T-cell (primary cell): ENCODE measurements around the gene ASPDH. TPM values are rescaled to one million over a fixed set of nuclear protein-coding genes. Genes with fewer than 3 reads are reported as not detected.

ENCODE experiments used
- ATAC-seq, 4 experiments: fragments of 200-7000 bp in 3 of 4; fragments of 150-1000 bp in 1 of 4; cut with Tn5 transposase; replicated peaks in 1 of 4; 1 replicate in 3 of 4; 2 replicates in 1 of 4; pipeline ENCODE4 v1.10.0; 2021; ENCODE audit warnings: moderate library complexity in 3 of 4, mild to moderate bottlenecking in 2 of 4, moderate number of reproducible peaks in 1 of 4
- CTCF ChIA-PET, 2 donors: fragments of 300-600 bp; sonication (Branson Sonifier 250); formaldehyde crosslinking; loops; one replicate each; lab custom pipeline; 2022; ENCODE audit warnings: antibody characterized with exemption in 2 of 2; lab: Charles Lee
- POLR2A ChIA-PET, 2 donors: fragments of 300-600 bp; sonication (Branson Sonifier 250); formaldehyde crosslinking; loops; one replicate each; lab custom pipeline; 2022; ENCODE audit warnings: antibody characterized with exemption in 2 of 2; lab: Charles Lee
- DNase-seq, 35 experiments: peaks; one replicate each; pipeline versions ENCODE4 v3.0.0 to v3.0.0-alpha.2; 2013 to 2023
- H3K27ac ChIP-seq: one replicate; pipeline ENCODE4 v1.5.1; 2013; ENCODE audit warnings: low read length
- H3K27me3 ChIP-seq, 2 experiments: replicated peaks in 1 of 2; 1 replicate in 1 of 2; 2 replicates in 1 of 2; pipeline versions ENCODE4 v1.6.1 to v1.7.0; 2013; ENCODE audit warnings: low read length in 1 of 2, mixed read lengths in 1 of 2; ENCODE audit not compliant: control insufficient read depth in 2 of 2, insufficient read depth in 2 of 2; ENCODE audit errors: extremely low read depth in 1 of 2
- H3K36me3 ChIP-seq, 2 donors: 1 replicate in 1 of 2; 2 replicates in 1 of 2; pipeline versions ENCODE4 v1.6.1 to v1.7.0; 2013; ENCODE audit warnings: low read length in 1 of 2; ENCODE audit not compliant: control insufficient read depth in 2 of 2, insufficient read depth in 1 of 2; ENCODE audit errors: extremely low read depth in 1 of 2
- H3K4me1 ChIP-seq, 2 experiments: 1 replicate in 1 of 2; 2 replicates in 1 of 2; pipeline versions ENCODE4 v1.6.1 to v1.7.0; 2013; ENCODE audit warnings: low read length in 2 of 2, mixed read lengths in 1 of 2; ENCODE audit not compliant: insufficient read depth in 2 of 2, control insufficient read depth in 1 of 2; ENCODE audit errors: extremely low read depth in 1 of 2
- H3K4me3 ChIP-seq, 2 donors: 1 replicate in 1 of 2; 2 replicates in 1 of 2; pipeline versions ENCODE4 v1.5.1 to v1.7.0; 2013; ENCODE audit warnings: mild to moderate bottlenecking in 2 of 2, low read length in 1 of 2, moderate library complexity in 1 of 2; ENCODE audit not compliant: control insufficient read depth in 1 of 2; ENCODE audit errors: extremely low read depth in 1 of 2
- H3K9me3 ChIP-seq: 2 replicates; pipeline ENCODE4 v1.7.0; 2013
- H3K27ac Mint-ChIP-seq, 2 donors: one replicate each; pipeline ENCODE4 v1.8.0; 2020 to 2021; ENCODE audit warnings: mild to moderate bottlenecking in 2 of 2, mixed read lengths in 2 of 2
- H3K27me3 Mint-ChIP-seq, 2 donors: one replicate each; pipeline ENCODE4 v1.8.0; 2021 to 2022; ENCODE audit warnings: mixed read lengths in 2 of 2
- H3K36me3 Mint-ChIP-seq: one replicate; pipeline ENCODE4 v1.8.0; 2021; ENCODE audit warnings: mixed read lengths
- H3K4me1 Mint-ChIP-seq, 3 donors: one replicate each; pipeline ENCODE4 v1.8.0; 2020 to 2022; ENCODE audit warnings: mixed read lengths in 3 of 3, mild to moderate bottlenecking in 1 of 3
- H3K4me3 Mint-ChIP-seq, 3 donors: one replicate each; pipeline ENCODE4 v1.8.0; 2020 to 2022; ENCODE audit warnings: mild to moderate bottlenecking in 3 of 3, mixed read lengths in 3 of 3, moderate library complexity in 3 of 3
- H3K9me3 Mint-ChIP-seq, 3 donors: one replicate each; pipeline ENCODE4 v1.8.0; 2020 to 2022; ENCODE audit warnings: mixed read lengths in 3 of 3
- WGBS: methylation state at CpG from one replicate; pipeline ENCODE4 v1.1.5; 2013; ENCODE audit warnings: missing lambda C conversion rate; ENCODE audit not compliant: insufficient coverage; 5-methylcytosine and 5-hydroxymethylcytosine counted together
- total RNA-seq, 35 experiments: library from RNA in 6 of 35; stranded (reverse) in 6 of 35; fragments of 120-200 nt in 1 of 35; gene quantifications; one replicate each; pipeline versions ENCODE4 v1.2.1 to v1.2.4 and lab custom pipeline; 2013 to 2026

Gene ASPDH
- total RNA-seq, 5 donors from 2014 or later (not counting 1 experiment from before 2014, with no cell fraction given): not detected

DNA sequence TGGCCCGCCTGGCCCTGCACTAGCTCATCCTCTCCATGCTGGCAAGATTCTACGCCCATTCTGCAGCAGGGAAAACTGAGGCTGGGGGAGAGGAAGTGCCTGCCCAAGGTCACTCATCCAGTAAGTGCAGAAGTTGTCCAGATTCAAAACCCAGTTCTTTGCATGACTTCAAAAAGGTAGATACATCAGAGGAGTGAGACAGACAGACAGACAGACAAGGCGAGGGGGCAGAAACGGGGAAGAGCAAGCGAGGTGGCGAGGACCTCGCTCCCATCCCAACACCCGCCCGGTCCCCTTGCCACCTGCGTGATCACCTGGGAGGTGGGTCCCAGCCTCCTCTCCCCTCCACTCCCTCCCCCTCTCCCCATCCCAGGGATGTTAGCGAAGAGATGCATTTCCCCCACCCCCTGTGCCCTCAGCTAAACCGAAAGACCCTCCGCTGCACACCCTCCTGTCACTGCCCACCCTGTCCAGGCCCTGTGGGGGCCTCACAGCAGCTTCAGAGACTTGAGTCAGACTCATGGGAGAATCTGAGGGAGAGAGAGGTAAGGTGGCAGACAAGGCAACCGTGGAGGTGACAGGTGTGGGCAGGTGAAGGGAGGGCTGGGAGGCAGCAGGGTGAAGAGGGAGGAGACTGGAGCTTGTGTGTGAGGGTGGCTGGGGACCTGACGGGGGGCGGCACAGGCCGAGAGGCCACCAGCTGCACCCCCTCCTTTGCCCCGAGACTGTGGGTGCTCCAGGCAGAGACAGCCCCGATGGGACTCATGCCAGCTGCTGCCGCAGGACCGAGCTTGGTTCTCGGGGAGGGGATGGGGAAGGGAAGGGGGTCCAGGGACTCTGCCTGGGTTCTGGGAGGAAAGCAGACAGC, 35.6 kb upstream of the ASPDH start:
- peaks cover 0 to 59% of the 10 kb centered on the region in 2 experiments for H3K27me3 ChIP-seq
- H3K4me1 ChIP-seq: no peaks in the 10 kb centered on the region
- no peaks in the 10 kb centered on the region for H3K9me3 ChIP-seq
- ATAC-seq (no peak), DNase-seq (no peak)
- no peak overlapping the region for H3K27ac ChIP-seq
- H3K36me3 Mint-ChIP-seq: no peaks in the 10 kb centered on the region
- 74% methylated on average over 16 of the region's 22 CpGs for WGBS
- CTCF ChIA-PET: interaction anchor here in 1 of 2 donors (0.6 kb wide), 1 partner anchor 234 kb away, joined by 3 read pairs; no protein-coding TSS in a partner anchor
- no peaks in the 10 kb centered on the region for H3K9me3 Mint-ChIP-seq
- POLR2A ChIA-PET: interaction anchor here in 1 of 2 donors (0.5 kb wide), 1 partner anchor 38 kb away, joined by 4 read pairs; the partner anchor contains the start of gene JOSD2
- peaks cover 34 to 43% of the 10 kb centered on the region in 2 donors for H3K27me3 Mint-ChIP-seq
- H3K4me3 ChIP-seq: no peak overlapping the region
- H3K27ac Mint-ChIP-seq: no peak overlapping the region
- H3K4me1 Mint-ChIP-seq: peaks cover 0 to 10% (median 4%) of the 10 kb centered on the region in 3 donors
- H3K36me3 ChIP-seq: no peaks in the 10 kb centered on the region
- H3K4me3 Mint-ChIP-seq: no peak overlapping the region

DNA sequence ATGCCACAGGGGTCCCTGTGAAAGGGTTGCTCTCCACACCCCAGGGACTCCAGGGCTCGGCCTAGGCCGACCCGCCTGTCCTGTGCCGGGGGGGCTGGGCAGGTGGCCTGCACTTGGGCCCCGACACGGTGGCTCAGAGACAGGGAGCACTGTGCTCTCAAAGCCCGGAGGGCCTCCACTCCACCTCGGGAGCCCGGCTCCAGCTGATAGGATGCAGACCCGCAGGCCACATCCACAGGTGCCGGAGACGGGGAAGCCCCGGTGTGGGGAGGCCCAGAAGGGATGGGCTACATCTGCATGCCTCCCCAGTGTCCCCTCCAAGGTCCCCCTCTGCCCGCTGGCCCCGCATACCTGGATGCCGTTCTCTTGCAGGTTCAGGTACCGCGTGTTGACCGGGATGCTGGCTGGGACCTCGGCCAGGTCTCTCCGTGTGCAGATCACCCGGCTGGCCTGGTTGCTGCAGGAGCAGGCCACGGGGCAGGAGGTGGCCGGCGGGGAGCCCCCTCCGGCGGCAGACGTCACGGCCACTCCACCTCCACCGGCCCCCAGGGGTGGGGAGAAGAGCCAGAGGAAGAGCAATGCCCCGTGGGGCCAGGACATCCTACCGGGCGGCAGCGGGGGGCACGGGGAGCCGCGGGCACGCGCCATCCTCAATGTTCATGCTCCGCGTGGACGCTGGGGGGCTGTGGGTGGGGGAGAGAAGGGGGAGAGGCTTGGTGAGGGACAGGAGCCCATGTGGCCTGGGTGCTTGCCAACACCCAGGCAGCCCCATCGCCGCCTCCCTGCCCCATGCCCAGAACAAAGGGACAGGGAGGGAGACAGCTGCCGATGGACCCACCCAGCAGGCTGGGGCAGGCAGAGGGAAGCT, 34.7 kb upstream of the ASPDH start:
- Histone ChIP-seq H3K27me3 (peaks cover 0 to 53% of the 10 kb centered on the region in 2 experiments), H3K4me3 (no peak overlapping the region), H3K4me1 (no peaks in the 10 kb centered on the region), H3K9me3 (no peaks in the 10 kb centered on the region), H3K27ac (no peak overlapping the region), H3K36me3 (no peaks in the 10 kb centered on the region)
- Mint-ChIP-seq H3K4me3 (no peak overlapping the region), H3K9me3 (no peaks in the 10 kb centered on the region), H3K4me1 (peaks cover 0 to 10% (median 4%) of the 10 kb centered on the region in 3 donors), H3K27me3 (peaks cover 28 to 35% of the 10 kb centered on the region in 2 donors), H3K27ac (no peak overlapping the region), H3K36me3 (no peaks in the 10 kb centered on the region)
- ATAC-seq (no peak), DNase-seq (no peak)
- WGBS: 89% methylated on average over 30 of the region's 45 CpGs
- POLR2A ChIA-PET: no interaction called here
- CTCF ChIA-PET: interaction anchor here in 1 of 2 donors (0.6 kb wide), 1 partner anchor 235 kb away, joined by 3 read pairs; no protein-coding TSS in a partner anchor

DNA sequence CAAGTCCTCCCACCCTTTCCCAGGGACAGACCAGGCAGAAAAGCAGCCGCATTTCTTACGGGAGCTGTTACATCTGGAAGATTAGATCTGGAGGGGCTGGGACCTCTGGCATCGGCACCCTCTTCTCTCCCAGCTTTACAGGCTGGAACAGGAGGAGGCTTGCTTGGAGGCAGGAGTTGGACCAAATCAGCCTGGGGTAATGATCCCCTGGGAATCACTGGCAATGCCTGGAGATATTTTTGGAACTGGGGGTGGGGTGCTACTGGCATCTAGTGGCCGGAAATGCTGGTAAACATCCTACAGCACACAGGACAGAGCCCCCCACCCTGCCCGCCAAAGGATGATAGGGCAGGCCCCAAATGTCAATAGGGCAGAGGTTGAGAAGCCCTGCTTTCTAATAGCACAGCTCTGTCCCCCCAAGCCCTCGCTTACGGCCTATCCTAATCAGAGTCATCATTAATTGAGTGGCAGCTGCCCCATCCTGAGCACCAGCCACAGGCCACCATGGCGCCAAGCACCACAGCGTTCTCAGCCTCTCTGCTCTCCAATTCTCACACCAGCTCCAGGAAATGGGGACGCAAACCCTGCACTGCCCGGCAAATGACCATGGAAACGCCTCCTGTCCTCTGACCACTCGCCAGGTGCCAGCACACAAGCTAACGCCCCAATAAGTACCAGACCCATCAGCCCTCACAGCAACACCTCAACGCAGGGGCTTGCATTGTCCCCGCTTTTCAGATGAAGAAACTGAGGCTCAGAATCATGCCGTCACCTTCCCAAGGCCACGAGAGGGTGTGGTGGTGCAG, 33.9 kb upstream of the ASPDH start:
- DNase-seq: no peak
- Mint-ChIP-seq H3K4me3 (no peak overlapping the region), H3K27ac (no peak overlapping the region), H3K9me3 (no peaks in the 10 kb centered on the region), H3K27me3 (peaks cover 19 to 26% of the 10 kb centered on the region in 2 donors), H3K36me3 (no peaks in the 10 kb centered on the region), H3K4me1 (peaks cover 0 to 6% (median 4%) of the 10 kb centered on the region in 3 donors)
- H3K27me3 ChIP-seq: peaks cover 0 to 47% of the 10 kb centered on the region in 2 experiments
- H3K36me3 ChIP-seq: no peaks in the 10 kb centered on the region
- ATAC-seq: no peak
- no peak overlapping the region for H3K27ac ChIP-seq
- no peak overlapping the region for H3K4me3 ChIP-seq
- WGBS: 72% methylated on average over 13 of the region's 18 CpGs
- no peaks in the 10 kb centered on the region for H3K4me1 ChIP-seq
- ChIA-PET POLR2A (no interaction called here), CTCF (no interaction called here)
- H3K9me3 ChIP-seq: no peaks in the 10 kb centered on the region

DNA sequence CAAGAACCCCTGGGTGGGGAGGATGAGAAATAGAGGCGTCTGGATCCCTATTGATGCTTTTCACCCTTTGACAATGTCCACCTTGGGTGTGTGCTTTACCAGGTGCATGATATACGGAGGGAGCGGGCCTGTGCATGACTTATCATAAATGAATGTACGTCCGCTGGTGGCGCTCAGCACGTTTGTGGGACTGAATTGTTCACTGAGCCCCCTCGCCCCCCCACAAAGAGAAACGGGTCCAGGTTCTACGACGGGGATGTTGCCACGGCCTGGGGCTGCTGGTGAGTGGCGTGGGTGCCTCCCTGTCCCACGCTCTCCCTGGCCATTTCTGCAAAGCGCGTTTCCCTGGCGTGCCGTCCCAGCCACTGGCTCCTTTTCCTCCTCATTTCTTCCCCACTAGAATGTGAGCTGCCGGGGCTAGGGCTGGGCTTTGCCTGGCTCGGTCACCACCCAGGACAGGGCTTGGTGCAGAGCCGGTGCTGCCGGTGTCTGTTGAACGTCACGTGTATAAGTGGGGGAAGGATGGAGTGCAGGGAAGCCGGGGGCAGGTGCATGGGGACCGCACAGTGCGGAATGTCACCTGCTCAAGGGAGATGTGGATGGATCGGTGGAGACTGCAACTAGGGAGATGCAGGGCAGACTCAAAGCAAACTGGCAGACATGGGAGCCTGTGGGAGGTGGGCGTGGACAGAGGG, 33.0 kb upstream of the ASPDH start:
- ATAC-seq (no peak), DNase-seq (no peak)
- Mint-ChIP-seq H3K4me1 (peaks cover 0 to 2% (median 0%) of the 10 kb centered on the region in 3 donors), H3K36me3 (no peaks in the 10 kb centered on the region), H3K9me3 (no peaks in the 10 kb centered on the region), H3K27me3 (peaks cover 12 to 21% of the 10 kb centered on the region in 2 donors), H3K4me3 (no peak overlapping the region), H3K27ac (no peak overlapping the region)
- Histone ChIP-seq H3K36me3 (no peaks in the 10 kb centered on the region), H3K9me3 (no peaks in the 10 kb centered on the region), H3K27ac (no peak overlapping the region), H3K27me3 (peaks cover 0 to 37% of the 10 kb centered on the region in 2 experiments), H3K4me3 (no peak overlapping the region), H3K4me1 (no peaks in the 10 kb centered on the region)
- ChIA-PET POLR2A (no interaction called here), CTCF (no interaction called here)
- 80% methylated on average over 26 of the region's 29 CpGs for WGBS

DNA sequence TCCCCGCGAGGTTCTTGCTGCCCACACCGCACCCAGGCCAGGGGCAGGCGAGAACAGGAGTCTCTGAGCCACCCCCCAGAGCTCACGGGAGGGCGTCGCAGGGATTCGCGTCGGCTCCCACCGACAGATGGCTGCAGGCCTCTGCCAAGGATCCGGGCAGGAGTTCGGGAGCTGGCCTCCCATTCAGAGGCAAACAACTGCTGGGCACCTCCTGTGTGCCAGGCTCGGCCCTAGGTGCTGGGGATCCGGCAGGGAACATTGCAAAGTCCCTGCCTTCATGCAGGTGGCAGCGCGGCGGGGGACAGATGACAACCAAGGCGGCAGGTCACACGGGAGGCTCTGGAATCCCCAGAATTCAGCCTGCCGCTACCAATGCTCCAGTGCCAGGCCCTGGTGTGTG, 29.2 kb upstream of the ASPDH start:
- no peaks in the 10 kb centered on the region for H3K4me1 Mint-ChIP-seq

More for the DNA sequence above, 29.2 kb upstream of the ASPDH start:
- ChIA-PET CTCF (interaction anchor here in 1 of 2 donors (0.6 kb wide), 1 partner anchor 280 kb away, joined by 3 read pairs; no protein-coding TSS in a partner anchor), POLR2A (no interaction called here)
- no peak overlapping the region for H3K27ac Mint-ChIP-seq
- Histone ChIP-seq H3K27ac (no peak overlapping the region), H3K27me3 (peaks cover 0 to 23% of the 10 kb centered on the region in 2 experiments), H3K4me1 (no peaks in the 10 kb centered on the region), H3K36me3 (no peaks in the 10 kb centered on the region), H3K9me3 (no peaks in the 10 kb centered on the region), H3K4me3 (no peak overlapping the region)
- no peaks in the 10 kb centered on the region for H3K9me3 Mint-ChIP-seq
- peaks cover 0 to 8% of the 10 kb centered on the region in 2 donors for H3K27me3 Mint-ChIP-seq
- no peaks in the 10 kb centered on the region for H3K36me3 Mint-ChIP-seq
- 82% methylated on average over 19 of the region's 21 CpGs for WGBS
- no peak for DNase-seq
- no peak overlapping the region for H3K4me3 Mint-ChIP-seq
- no peak for ATAC-seq
